GM12878 (cell line): ENCODE measurements around the gene RPS6KA5. TPM values are rescaled to one million over a fixed set of nuclear protein-coding genes. Genes with fewer than 3 reads are reported as not detected.

Source experiments
- ATAC-seq: fragments of 200-7000 bp; cut with Tn5 transposase; 3 replicates; pipeline ENCODE4 v1.9.1; 2020; ENCODE audit warnings: mild to moderate bottlenecking, moderate library complexity
- BruUV-seq: library from RNA; stranded (reverse); fragments of 400-500 nt; replicated peaks from 2 replicates; lab custom pipeline; 2021; lab: Mats Ljungman, UMichigan
- CTCF ChIA-PET: fragments of 300-600 bp; sonication (Branson Sonifier 250); formaldehyde crosslinking; extraction: SDS; loops from one replicate; lab custom pipeline; 2021; ENCODE audit warnings: inconsistent platforms; lab: Yijun Ruan, JAX
- POLR2A ChIA-PET: fragments of 350-600 bp; formaldehyde crosslinking; extraction: SDS; loops from one replicate; lab custom pipeline; 2021; ENCODE audit warnings: inconsistent platforms; lab: Charles Lee
- RAD21 ChIA-PET: fragments of 300-600 bp; sonication (Branson Sonifier 250); formaldehyde crosslinking; loops from one replicate; lab custom pipeline; 2023; ENCODE audit warnings: antibody characterized with exemption; ENCODE audit not compliant: unreplicated experiment; lab: Charles Lee
- SMC1A ChIA-PET: fragments of 300-600 bp; sonication (Branson Sonifier 250); formaldehyde crosslinking; loops from one replicate; lab custom pipeline; 2023; ENCODE audit not compliant: unreplicated experiment, uncharacterized antibody; lab: Charles Lee
- DNase-seq: peaks from one replicate; pipeline ENCODE4 v3.0.0-alpha.2; 2011; ENCODE audit warnings: low read depth, low spot score
- FAIRE-seq: peaks from 3 replicates; lab custom pipeline; 2011; peaks lifted over from hg19 to GRCh38; lab: Jason Lieb, UNC
- H2AFZ ChIP-seq: 2 replicates; pipeline ENCODE4 v1.6.0; 2011; ENCODE audit warnings: low read depth, low read length, control low read depth; ENCODE audit not compliant: control insufficient read depth
- H3K27ac ChIP-seq: 2 replicates; pipeline ENCODE4 v1.5.1; 2011; ENCODE audit warnings: control low read depth; ENCODE audit not compliant: control insufficient read depth, insufficient read depth
- H3K27me3 ChIP-seq, 2 experiments: replicated peaks in 1 of 2; 2 replicates each; pipeline versions ENCODE4 v1.6.0 to v1.6.1; 2011; ENCODE audit warnings: low read length in 1 of 2; ENCODE audit not compliant: control insufficient read depth in 2 of 2, insufficient read depth in 2 of 2
- H3K36me3 ChIP-seq, 2 experiments: 2 replicates each; pipeline ENCODE4 v1.5.1; 2011; ENCODE audit warnings: low read length in 1 of 2; ENCODE audit not compliant: control insufficient read depth in 2 of 2, insufficient read depth in 2 of 2
- H3K4me1 ChIP-seq: 2 replicates; pipeline ENCODE4 v1.6.1; 2011; ENCODE audit warnings: mild to moderate bottlenecking, low read length, moderate library complexity, mixed read lengths; ENCODE audit not compliant: control insufficient read depth, insufficient read depth
- H3K4me2 ChIP-seq: 2 replicates; pipeline ENCODE4 v1.6.0; 2011; ENCODE audit warnings: control low read depth; ENCODE audit not compliant: control insufficient read depth, insufficient read depth
- H3K4me3 ChIP-seq: fragments of 200-600 bp; sonication (generic); 2 replicates; pipeline ENCODE4 v1.5.1; 2016
- H3K79me2 ChIP-seq: 2 replicates; pipeline ENCODE4 v1.6.0; 2011; ENCODE audit warnings: low read length; ENCODE audit not compliant: control insufficient read depth, insufficient read depth
- H3K9ac ChIP-seq: 2 replicates; pipeline ENCODE4 v1.8.0; 2011; ENCODE audit warnings: low read length, control low read depth, mixed read lengths; ENCODE audit not compliant: control insufficient read depth, insufficient read depth
- H3K9me3 ChIP-seq: replicated peaks from 3 replicates; pipeline ENCODE4 v1.5.1; 2011; ENCODE audit warnings: mild to moderate bottlenecking, low read length; ENCODE audit not compliant: control insufficient read depth, insufficient read depth
- H4K20me1 ChIP-seq: 2 replicates; pipeline ENCODE4 v1.6.0; 2011; ENCODE audit not compliant: control insufficient read depth, insufficient read depth
- BCL11A ChIP-seq: IDR thresholded peaks from 2 replicates; pipeline ENCODE4 v1.6.1; 2011; ENCODE audit warnings: low read depth, low read length
- GABPA ChIP-seq: IDR thresholded peaks from 2 replicates; pipeline ENCODE4 v1.6.1; 2014; ENCODE audit warnings: antibody characterized with exemption, low read depth, mild to moderate bottlenecking, inconsistent platforms
- JUNB ChIP-seq: IDR thresholded peaks from 2 replicates; pipeline ENCODE4 v1.6.1; 2016; ENCODE audit warnings: antibody characterized with exemption, mild to moderate bottlenecking
- NFIC ChIP-seq: IDR thresholded peaks from 2 replicates; pipeline ENCODE4 v1.6.1; 2012; ENCODE audit warnings: low read depth, mild to moderate bottlenecking, inconsistent platforms, low read length, moderate library complexity
- NFYA ChIP-seq: IDR thresholded peaks from 2 replicates; pipeline ENCODE4 v1.6.1; 2011; ENCODE audit warnings: low read depth, mild to moderate bottlenecking, low read length, improper control_type of control experiment, borderline replicate concordance
- PAX5 ChIP-seq: IDR thresholded peaks from 2 replicates; pipeline ENCODE4 v1.6.1; 2011; ENCODE audit warnings: low read depth, low read length, borderline replicate concordance
- RB1 ChIP-seq: fragments of 450-650 bp; formaldehyde crosslinking; IDR thresholded peaks from 2 replicates; pipeline ENCODE4 v1.6.1; 2017; ENCODE audit warnings: mild to moderate bottlenecking, borderline replicate concordance
- REST ChIP-seq: IDR thresholded peaks from 2 replicates; pipeline ENCODE4 v1.6.1; 2012; ENCODE audit warnings: mild to moderate bottlenecking, low read depth, low read length
- SMAD1 ChIP-seq: fragments of 450-650 bp; IDR thresholded peaks from 2 replicates; pipeline ENCODE4 v1.6.1; 2018; ENCODE audit warnings: mild to moderate bottlenecking, low read depth; ENCODE audit not compliant: partially characterized antibody
- SP1 ChIP-seq: IDR thresholded peaks from one replicate; pipeline ENCODE4 v1.6.1; 2011; ENCODE audit warnings: low read depth, low read length
- TAF1 ChIP-seq: IDR thresholded peaks from 2 replicates; pipeline ENCODE4 v1.6.1; 2011; ENCODE audit warnings: mild to moderate bottlenecking, low read depth, low read length, borderline replicate concordance
- TBL1XR1 ChIP-seq: IDR thresholded peaks from 2 replicates; pipeline ENCODE4 v1.6.1; 2012; ENCODE audit warnings: low read depth, low read length, improper control_type of control experiment
- ZZZ3 ChIP-seq: IDR thresholded peaks from 2 replicates; pipeline ENCODE4 v1.6.1; 2011; ENCODE audit warnings: low read depth; ENCODE audit not compliant: control insufficient read depth, insufficient read length
- WGBS: methylation state at CpG from one replicate; pipeline ENCODE4 v1.1.6; 2016; ENCODE audit warnings: low lambda C conversion rate; ENCODE audit not compliant: insufficient replicate concordance, insufficient coverage; ENCODE audit errors: missing lambda C conversion rate; 5-methylcytosine and 5-hydroxymethylcytosine counted together
- in situ Hi-C: fragments of 300-500 bp; cut with MboI; formaldehyde crosslinking; loops from 9 replicates; pipeline ENCODE4 v1.14.3; 2018; ENCODE audit warnings: mixed read lengths
- intact Hi-C: fragments of 100-400 bp; cut with micrococcal nuclease; formaldehyde crosslinking; loops from one replicate; pipeline ENCODE4 v1.14.2; 2022; ENCODE audit not compliant: unreplicated experiment
- polyA plus RNA-seq, 11 experiments: library from polyadenylated mRNA; depleted of rRNA in 4 of 11; unstranded in 6 of 11; stranded (reverse) in 5 of 11; fragments of >200 nt; fragmentation: Nextera tagmentation in 4 of 11; fragmentation: Illumina TruSeq in 1 of 11; extraction: Ambion mirVana in 4 of 11; extraction: Trizol in 1 of 11; gene quantifications; 1 replicate in 1 of 11; 2 replicates in 10 of 11; pipeline versions ENCODE4 v1.2.1 to v1.2.3, GENCODE V29; 2011 to 2016; ENCODE audit warnings: inconsistent platforms in 2 of 11, missing spikeins in 2 of 11, low read depth in 1 of 11
- total RNA-seq, 4 experiments: library from RNA; depleted of rRNA in 3 of 4; stranded (reverse); fragments of >200 nt in 3 of 4; fragmentation: Illumina TruSeq in 1 of 4; extraction: Trizol in 1 of 4; gene quantifications; 2 replicates each; pipeline versions ENCODE4 v1.2.1 to v1.2.3, GENCODE V29; 2013 to 2021
- TF ChIP-seq, protein P1 (sequence below), 3 experiments: IDR thresholded peaks in 2 of 3; conservative IDR thresholded peaks in 1 of 3; 2 replicates each; pipeline ENCODE4 v1.5.1; 2011; ENCODE audit warnings: low read depth in 3 of 3, low read length in 3 of 3, mild to moderate bottlenecking in 3 of 3, control low read depth in 2 of 3, moderate library complexity in 2 of 3, inconsistent platforms in 1 of 3, mixed read lengths in 1 of 3; ENCODE audit not compliant: control insufficient read depth in 2 of 3, insufficient read depth in 1 of 3; ENCODE audit errors: extremely low read depth in 1 of 3
- TF ChIP-seq, protein P2 (sequence below): IDR thresholded peaks from 2 replicates; pipeline ENCODE4 v1.6.1; 2012; ENCODE audit warnings: low read depth, low read length, improper control_type of control experiment

Gene RPS6KA5
- total and polyA plus RNA-seq, 10 of the 15 experiments (the other 5 are each of a cell fraction or from before 2014, with no cell fraction given): 1.4 to 7.0 (median 3.7) TPM

- TF ChIP-seq PAX5: peak; percentile 17; the same call in 1 of the 2 replicates
- TF ChIP-seq, protein P1, sequence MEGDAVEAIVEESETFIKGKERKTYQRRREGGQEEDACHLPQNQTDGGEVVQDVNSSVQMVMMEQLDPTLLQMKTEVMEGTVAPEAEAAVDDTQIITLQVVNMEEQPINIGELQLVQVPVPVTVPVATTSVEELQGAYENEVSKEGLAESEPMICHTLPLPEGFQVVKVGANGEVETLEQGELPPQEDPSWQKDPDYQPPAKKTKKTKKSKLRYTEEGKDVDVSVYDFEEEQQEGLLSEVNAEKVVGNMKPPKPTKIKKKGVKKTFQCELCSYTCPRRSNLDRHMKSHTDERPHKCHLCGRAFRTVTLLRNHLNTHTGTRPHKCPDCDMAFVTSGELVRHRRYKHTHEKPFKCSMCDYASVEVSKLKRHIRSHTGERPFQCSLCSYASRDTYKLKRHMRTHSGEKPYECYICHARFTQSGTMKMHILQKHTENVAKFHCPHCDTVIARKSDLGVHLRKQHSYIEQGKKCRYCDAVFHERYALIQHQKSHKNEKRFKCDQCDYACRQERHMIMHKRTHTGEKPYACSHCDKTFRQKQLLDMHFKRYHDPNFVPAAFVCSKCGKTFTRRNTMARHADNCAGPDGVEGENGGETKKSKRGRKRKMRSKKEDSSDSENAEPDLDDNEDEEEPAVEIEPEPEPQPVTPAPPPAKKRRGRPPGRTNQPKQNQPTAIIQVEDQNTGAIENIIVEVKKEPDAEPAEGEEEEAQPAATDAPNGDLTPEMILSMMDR (IDR thresholded peaks at IDR 0.05 in 2 of 3, conservative IDR thresholded peaks at IDR 0.05 in 1 of 3; ENCODE audit: control insufficient read depth in 2 of 3, extremely low read depth in 1 of 3, insufficient read depth in 1 of 3, low read depth in 3 of 3, low read length in 3 of 3): no peak; a peak in 2 of 6 replicates
- no peak for TF ChIP-seq ZZZ3
- TF ChIP-seq RB1: peak; percentile 97
- TF ChIP-seq GABPA: no peak
- TF ChIP-seq, protein P2, sequence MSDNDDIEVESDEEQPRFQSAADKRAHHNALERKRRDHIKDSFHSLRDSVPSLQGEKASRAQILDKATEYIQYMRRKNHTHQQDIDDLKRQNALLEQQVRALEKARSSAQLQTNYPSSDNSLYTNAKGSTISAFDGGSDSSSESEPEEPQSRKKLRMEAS: no peak
- no peak for TF ChIP-seq TAF1
- peak; percentile 50 for TF ChIP-seq TBL1XR1
Observed at GRCh38 chr14:91060351-91061055, at the start of gene RPS6KA5 (continued).

DNA sequence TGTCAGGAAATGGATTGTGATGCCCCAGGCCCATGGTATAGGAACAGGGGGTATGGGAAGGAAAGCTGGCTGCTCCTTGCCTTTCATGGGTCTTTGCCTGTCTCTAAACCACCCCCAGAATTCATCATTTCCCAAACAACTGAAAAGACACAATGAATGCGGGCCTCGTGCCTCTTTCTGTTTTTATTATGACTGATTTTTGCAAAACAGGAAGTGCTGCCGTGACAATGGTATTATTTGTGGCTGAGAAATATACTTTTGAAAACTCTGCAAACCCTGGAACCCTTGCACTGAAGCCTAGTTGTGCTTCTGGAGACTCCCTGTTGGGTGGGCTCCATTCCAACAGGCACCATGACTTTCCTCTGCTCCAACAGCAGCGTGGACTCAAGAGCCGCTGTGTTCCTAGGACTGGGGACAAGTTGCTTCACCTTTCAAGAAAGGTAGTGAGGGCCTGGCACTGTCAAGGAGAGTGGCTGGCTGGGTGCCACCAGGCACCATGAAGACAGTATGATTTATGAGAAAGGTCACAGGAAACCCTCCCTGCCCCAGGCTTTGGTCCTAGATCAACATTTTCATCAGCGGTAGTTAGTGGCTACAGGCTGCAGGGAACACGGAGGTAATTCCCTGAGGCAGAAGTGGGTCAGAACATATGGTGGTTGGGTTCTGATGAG, 48.6 kb upstream of the RPS6KA5 start:
- no TSS peak for BruUV-seq
- Histone ChIP-seq H3K79me2 (peaks cover 5% of the 10 kb centered on the region; the same call in 1 of the 2 replicates), H3K9ac (peak overlapping the region; percentile 15; the same call in 1 of the 2 replicates), H3K4me2 (peak overlapping the region; percentile 75), H3K4me1 (peaks cover 31% of the 10 kb centered on the region), H3K27ac (peak overlapping the region; percentile 71), H3K4me3 (no peak overlapping the region), H3K36me3 (no peaks in the 10 kb centered on the region), H4K20me1 (no peaks in the 10 kb centered on the region), H3K27me3 (no peaks in the 10 kb centered on the region), H3K9me3 (no peaks in the 10 kb centered on the region), H2AFZ (peak overlapping the region; percentile 81)
- ChIA-PET POLR2A (no interaction called here), RAD21 (no interaction called here), CTCF (no interaction called here), SMC1A (interaction anchor here (0.6 kb wide), 1 partner anchor 10 kb away, joined by 3 read pairs; no protein-coding TSS in a partner anchor)
- intact Hi-C loops (no loop called here), in situ Hi-C loops (no loop called here)
- ATAC-seq (peak; percentile 13), DNase-seq (no peak), FAIRE-seq (no peak)
- WGBS: 35% methylated on average over 7 of the region's 7 CpGs
- TF ChIP-seq BCL11A (0 out of 2 replicates have a peak, but pooled peaks have one; percentile 0), REST (no peak), GABPA (0 out of 2 replicates have a peak, but pooled peaks have one; percentile 22), SP1 (peak; percentile 18), NFYA (no peak), NFIC (peak; percentile 64; the same call in 1 of the 2 replicates), ZZZ3 (no peak), SMAD1 (no peak), JUNB (0 out of 2 replicates have a peak, but pooled peaks have one; percentile 31)
